ENCODE measurements around the gene APOOL. TPM values are rescaled to one million over a fixed set of nuclear protein-coding genes. Genes with fewer than 3 reads are reported as not detected.
A peak's percentile ranks its signal among the peaks of the same experiment; 100 is the strongest.

Gene APOOL
- total and polyA plus RNA-seq, 2 of the 13 experiments (the other 11 are each of a cell fraction or from before 2014, with no cell fraction given): 7.3 to 13.9 TPM

DNA sequence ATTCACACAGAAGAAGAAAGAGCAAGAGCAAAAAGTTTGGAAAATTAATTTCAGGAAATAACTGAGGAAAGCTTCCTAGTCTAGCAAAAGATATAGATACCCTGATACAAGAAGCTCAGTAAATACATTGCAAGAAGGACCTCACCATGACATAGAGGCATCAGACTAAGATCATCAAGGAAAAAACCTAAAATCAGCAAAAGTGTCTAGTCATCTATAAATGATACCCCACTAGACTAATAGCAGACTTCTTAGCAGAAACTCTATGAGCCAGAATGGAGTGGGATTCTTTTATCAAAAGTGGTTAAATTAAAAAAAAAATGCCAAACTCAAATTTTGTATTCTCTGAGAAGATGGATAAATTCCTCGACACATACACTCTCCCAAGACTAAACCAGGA lies 10.5 kb upstream of the APOOL start:
- TF ChIP-seq MAFF (IDR thresholded peaks at IDR 0.05; ENCODE audit: low read depth, low read length) (peak; percentile 13; the same call in 1 of the 2 replicates), ZNF296 (CRISPR knock-in tag; conservative IDR thresholded peaks at IDR 0.05) (no peak), MAFK (conservative IDR thresholded peaks at IDR 0.05 in 1 of 2, IDR thresholded peaks at IDR 0.05 in 1 of 2; ENCODE audit: low read length in 2 of 2) (peak in 1 of 2 experiments; percentile 56; a peak in 2 of 4 replicates), GZF1 (CRISPR knock-in tag; IDR thresholded peaks at IDR 0.05) (no peak)
- H2AFZ ChIP-seq (ENCODE audit: low read length): no peak overlapping the region
- DNase-seq (ENCODE audit: low spot score) (no peak), ATAC-seq (no peak), FAIRE-seq (no peak)
- no peaks in the 10 kb centered on the region for H3K79me2 ChIP-seq (ENCODE audit: insufficient read depth, low read length)
- intact Hi-C loops (cut with micrococcal nuclease; ENCODE audit: unreplicated experiment) (no loop called here), in situ Hi-C loops (cut with HindIII; ENCODE audit: extremely low pct_ligation_motif_present, low pct_unique_long_range_greater_than_20kb) (no loop called here)
- no peaks in the 10 kb centered on the region for H3K9me3 ChIP-seq (ENCODE audit: low read length)
- no peaks in the 10 kb centered on the region for H3K36me3 ChIP-seq (replicated peaks in 1 of 2; ENCODE audit: control insufficient read depth in 1 of 2, insufficient read depth in 2 of 2, low read length in 2 of 2)
- H3K4me1 ChIP-seq (ENCODE audit: insufficient read depth, low read length): no peaks in the 10 kb centered on the region
- ChIA-PET POLR2A (no interaction called here), CTCF (ENCODE audit: low intra/inter-chr PET ratio, low total read pairs) (no interaction called here)
- BruUV-seq (replicated peaks): no TSS peak
- no peak overlapping the region for H3K9ac ChIP-seq (ENCODE audit: insufficient read depth, low read depth, low read length)
- H4K20me1 ChIP-seq (ENCODE audit: insufficient read depth, low read length): no peaks in the 10 kb centered on the region
- H3K27me3 ChIP-seq (ENCODE audit: control insufficient read depth in 1 of 2, insufficient read depth in 2 of 2, low read length in 2 of 2): no peaks in the 10 kb centered on the region
- H3K4me3 ChIP-seq (replicated peaks in 1 of 3; ENCODE audit: insufficient read depth in 1 of 3, low read depth in 2 of 3, low read length in 3 of 3): no peak overlapping the region
- WGBS (ENCODE audit: low lambda C conversion rate): 0% methylated on average over 1 of the region's 1 CpG
- no peak overlapping the region for H3K4me2 ChIP-seq (ENCODE audit: low read depth, low read length)
- no peak overlapping the region for H3K27ac ChIP-seq (ENCODE audit: extremely low read length, insufficient read depth, low read length)

DNA sequence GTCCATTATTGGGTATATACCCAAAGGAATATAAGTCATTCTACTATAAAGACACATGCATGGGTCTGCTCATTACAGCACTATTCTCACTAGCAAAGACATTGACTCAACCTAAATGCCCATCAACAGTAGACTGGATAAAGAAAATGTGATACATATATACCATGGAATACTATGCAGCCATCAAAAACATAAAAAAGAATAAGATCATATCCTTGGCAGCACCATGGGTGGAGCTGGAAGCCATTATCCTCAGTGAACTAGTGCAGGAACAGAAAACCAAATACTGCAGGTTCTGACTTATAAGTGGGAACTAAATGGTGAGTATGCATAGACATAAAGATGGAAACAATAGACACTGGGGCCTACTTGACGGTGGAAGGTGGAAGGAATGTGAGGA lies 2.3 kb upstream of the APOOL start:
- ChIA-PET POLR2A (no interaction called here), CTCF (ENCODE audit: low intra/inter-chr PET ratio, low total read pairs) (no interaction called here)
- no peak for ATAC-seq
- H3K4me2 ChIP-seq (ENCODE audit: low read depth, low read length): no peak overlapping the region
- WGBS (ENCODE audit: low lambda C conversion rate): 0% methylated on average over 1 of the region's 1 CpG
- H2AFZ ChIP-seq (ENCODE audit: low read length): no peak overlapping the region
- H3K9me3 ChIP-seq (ENCODE audit: low read length): no peaks in the 10 kb centered on the region
- H3K27me3 ChIP-seq (ENCODE audit: control insufficient read depth in 1 of 2, insufficient read depth in 2 of 2, low read length in 2 of 2): no peaks in the 10 kb centered on the region; a peak in 1 of 5 replicates
- BruUV-seq (replicated peaks): no TSS peak
- intact Hi-C loops (cut with micrococcal nuclease; ENCODE audit: unreplicated experiment): no loop called here
- H3K27ac ChIP-seq (ENCODE audit: extremely low read length, insufficient read depth, low read length): no peak overlapping the region
- FAIRE-seq: no peak
- H3K79me2 ChIP-seq (ENCODE audit: insufficient read depth, low read length): peaks cover 8% of the 10 kb centered on the region
- in situ Hi-C loops (cut with HindIII; ENCODE audit: extremely low pct_ligation_motif_present, low pct_unique_long_range_greater_than_20kb): no loop called here
- no peaks in the 10 kb centered on the region for H3K36me3 ChIP-seq (replicated peaks in 1 of 2; ENCODE audit: control insufficient read depth in 1 of 2, insufficient read depth in 2 of 2, low read length in 2 of 2)
- DNase-seq (ENCODE audit: low spot score): no peak
- no peaks in the 10 kb centered on the region for H3K4me1 ChIP-seq (ENCODE audit: insufficient read depth, low read length)
- H4K20me1 ChIP-seq (ENCODE audit: insufficient read depth, low read length): no peaks in the 10 kb centered on the region
- no peak overlapping the region for H3K9ac ChIP-seq (ENCODE audit: insufficient read depth, low read depth, low read length)
- no peak overlapping the region for H3K4me3 ChIP-seq (replicated peaks in 1 of 3; ENCODE audit: insufficient read depth in 1 of 3, low read depth in 2 of 3, low read length in 3 of 3)
- TF ChIP-seq ZFYVE20 (CRISPR knock-in tag; IDR thresholded peaks at IDR 0.05; ENCODE audit: borderline replicate concordance, low read depth) (no peak), ZNF337 (CRISPR knock-in tag; IDR thresholded peaks at IDR 0.05; ENCODE audit: borderline replicate concordance, low read depth) (no peak), ARID2 (CRISPR knock-in tag; IDR thresholded peaks at IDR 0.05; ENCODE audit: borderline replicate concordance) (no peak), FOXO1 (CRISPR knock-in tag; IDR thresholded peaks at IDR 0.05) (no peak), CREM (IDR thresholded peaks at IDR 0.05) (no peak), CREM (CRISPR knock-in tag; IDR thresholded peaks at IDR 0.05) (no peak), ASH2L (IDR thresholded peaks at IDR 0.05; ENCODE audit: insufficient read length, low read depth, low read length) (no peak)
- TF ChIP-seq, protein P1, sequence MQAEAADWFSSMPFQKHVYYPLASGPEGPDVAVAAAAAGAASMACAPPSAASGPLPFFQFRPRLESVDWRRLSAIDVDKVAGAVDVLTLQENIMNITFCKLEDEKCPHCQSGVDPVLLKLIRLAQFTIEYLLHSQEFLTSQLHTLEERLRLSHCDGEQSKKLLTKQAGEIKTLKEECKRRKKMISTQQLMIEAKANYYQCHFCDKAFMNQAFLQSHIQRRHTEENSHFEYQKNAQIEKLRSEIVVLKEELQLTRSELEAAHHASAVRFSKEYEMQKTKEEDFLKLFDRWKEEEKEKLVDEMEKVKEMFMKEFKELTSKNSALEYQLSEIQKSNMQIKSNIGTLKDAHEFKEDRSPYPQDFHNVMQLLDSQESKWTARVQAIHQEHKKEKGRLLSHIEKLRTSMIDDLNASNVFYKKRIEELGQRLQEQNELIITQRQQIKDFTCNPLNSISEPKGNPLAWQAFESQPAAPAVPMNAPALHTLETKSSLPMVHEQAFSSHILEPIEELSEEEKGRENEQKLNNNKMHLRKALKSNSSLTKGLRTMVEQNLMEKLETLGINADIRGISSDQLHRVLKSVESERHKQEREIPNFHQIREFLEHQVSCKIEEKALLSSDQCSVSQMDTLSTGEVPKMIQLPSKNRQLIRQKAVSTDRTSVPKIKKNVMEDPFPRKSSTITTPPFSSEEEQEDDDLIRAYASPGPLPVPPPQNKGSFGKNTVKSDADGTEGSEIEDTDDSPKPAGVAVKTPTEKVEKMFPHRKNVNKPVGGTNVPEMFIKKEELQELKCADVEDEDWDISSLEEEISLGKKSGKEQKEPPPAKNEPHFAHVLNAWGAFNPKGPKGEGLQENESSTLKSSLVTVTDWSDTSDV (CRISPR knock-in tag; IDR thresholded peaks at IDR 0.05): no peak
- TF ChIP-seq, protein P2, sequence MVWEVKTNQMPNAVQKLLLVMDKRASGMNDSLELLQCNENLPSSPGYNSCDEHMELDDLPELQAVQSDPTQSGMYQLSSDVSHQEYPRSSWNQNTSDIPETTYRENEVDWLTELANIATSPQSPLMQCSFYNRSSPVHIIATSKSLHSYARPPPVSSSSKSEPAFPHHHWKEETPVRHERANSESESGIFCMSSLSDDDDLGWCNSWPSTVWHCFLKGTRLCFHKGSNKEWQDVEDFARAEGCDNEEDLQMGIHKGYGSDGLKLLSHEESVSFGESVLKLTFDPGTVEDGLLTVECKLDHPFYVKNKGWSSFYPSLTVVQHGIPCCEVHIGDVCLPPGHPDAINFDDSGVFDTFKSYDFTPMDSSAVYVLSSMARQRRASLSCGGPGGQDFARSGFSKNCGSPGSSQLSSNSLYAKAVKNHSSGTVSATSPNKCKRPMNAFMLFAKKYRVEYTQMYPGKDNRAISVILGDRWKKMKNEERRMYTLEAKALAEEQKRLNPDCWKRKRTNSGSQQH (CRISPR knock-in tag; IDR thresholded peaks at IDR 0.05; ENCODE audit: low read depth): no peak
- TF ChIP-seq, protein P3, sequence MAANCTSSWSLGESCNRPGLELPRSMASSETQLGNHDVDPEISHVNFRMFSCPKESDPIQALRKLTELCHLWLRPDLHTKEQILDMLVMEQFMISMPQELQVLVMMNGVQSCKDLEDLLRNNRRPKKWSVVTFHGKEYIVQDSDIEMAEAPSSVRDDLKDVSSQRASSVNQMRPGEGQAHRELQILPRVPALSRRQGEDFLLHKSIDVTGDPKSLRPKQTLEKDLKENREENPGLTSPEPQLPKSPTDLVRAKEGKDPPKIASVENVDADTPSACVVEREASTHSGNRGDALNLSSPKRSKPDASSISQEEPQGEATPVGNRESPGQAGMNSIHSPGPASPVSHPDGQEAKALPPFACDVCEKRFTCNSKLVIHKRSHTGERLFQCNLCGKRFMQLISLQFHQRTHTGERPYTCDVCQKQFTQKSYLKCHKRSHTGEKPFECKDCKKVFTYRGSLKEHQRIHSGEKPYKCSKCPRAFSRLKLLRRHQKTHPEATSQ (CRISPR knock-in tag; IDR thresholded peaks at IDR 0.05; ENCODE audit: borderline replicate concordance): no peak

Data from HepG2 (cell line).